Mammary epithelial cell (primary cell): ENCODE measurements around the gene NLRP9.

Experiments
- EZH2 ChIP-seq: IDR thresholded peaks from 2 replicates; pipeline ENCODE4 v1.6.1; 2012; ENCODE audit warnings: low read length, inconsistent platforms, borderline replicate concordance
- TF ChIP-seq, protein P1 (sequence below), 2 donors: IDR thresholded peaks in 1 of 2; conservative IDR thresholded peaks in 1 of 2; 2 replicates each; pipeline ENCODE4 v1.5.1; 2011 to 2012; ENCODE audit warnings: inconsistent platforms in 2 of 2, low read length in 2 of 2, mild to moderate bottlenecking in 2 of 2, control low read depth in 1 of 2, low read depth in 1 of 2; ENCODE audit not compliant: insufficient read depth in 1 of 2; ENCODE audit errors: extremely low read depth in 1 of 2

DNA sequence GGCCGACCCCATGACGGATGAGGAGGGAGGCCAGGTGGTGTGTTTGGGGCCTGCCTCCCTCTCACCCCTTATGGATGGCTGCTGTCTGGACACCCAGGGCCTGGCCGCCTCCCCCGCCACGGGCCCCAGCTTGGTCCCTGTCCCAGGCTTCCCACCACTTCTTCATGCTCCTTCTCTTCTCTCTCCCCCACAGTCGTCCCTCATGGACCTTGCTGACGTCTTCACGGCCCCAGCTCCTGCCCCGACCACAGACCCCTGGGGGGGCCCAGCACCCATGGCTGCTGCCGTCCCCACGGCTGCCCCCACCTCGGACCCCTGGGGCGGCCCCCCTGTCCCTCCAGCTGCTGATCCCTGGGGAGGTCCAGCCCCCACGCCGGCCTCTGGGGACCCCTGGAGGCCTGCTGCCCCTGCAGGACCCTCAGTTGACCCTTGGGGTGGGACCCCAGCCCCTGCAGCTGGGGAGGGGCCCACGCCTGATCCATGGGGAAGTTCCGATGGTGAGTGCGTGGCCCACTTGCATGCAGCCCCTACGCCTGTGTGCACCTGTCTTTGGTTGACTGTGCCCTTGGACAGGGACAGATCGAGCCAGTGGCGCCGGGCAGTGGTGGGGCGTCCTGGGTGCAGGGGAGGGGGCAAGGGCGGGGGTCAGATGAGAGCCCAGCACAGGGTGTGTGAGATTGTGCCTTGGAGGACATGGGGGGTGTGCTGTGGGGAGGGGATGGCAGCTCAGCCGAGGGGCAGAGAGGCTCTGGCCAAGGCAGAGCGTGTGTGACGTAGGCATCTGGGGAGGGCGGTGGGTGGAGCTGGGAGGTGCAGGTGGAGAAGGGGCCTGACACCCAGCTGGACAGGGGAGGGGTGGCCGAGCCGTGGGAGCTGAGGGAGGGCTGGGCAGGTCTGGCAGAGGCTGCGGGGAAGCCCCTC lies 46.4 kb downstream of the NLRP9 start:
- TF ChIP-seq, protein P1, sequence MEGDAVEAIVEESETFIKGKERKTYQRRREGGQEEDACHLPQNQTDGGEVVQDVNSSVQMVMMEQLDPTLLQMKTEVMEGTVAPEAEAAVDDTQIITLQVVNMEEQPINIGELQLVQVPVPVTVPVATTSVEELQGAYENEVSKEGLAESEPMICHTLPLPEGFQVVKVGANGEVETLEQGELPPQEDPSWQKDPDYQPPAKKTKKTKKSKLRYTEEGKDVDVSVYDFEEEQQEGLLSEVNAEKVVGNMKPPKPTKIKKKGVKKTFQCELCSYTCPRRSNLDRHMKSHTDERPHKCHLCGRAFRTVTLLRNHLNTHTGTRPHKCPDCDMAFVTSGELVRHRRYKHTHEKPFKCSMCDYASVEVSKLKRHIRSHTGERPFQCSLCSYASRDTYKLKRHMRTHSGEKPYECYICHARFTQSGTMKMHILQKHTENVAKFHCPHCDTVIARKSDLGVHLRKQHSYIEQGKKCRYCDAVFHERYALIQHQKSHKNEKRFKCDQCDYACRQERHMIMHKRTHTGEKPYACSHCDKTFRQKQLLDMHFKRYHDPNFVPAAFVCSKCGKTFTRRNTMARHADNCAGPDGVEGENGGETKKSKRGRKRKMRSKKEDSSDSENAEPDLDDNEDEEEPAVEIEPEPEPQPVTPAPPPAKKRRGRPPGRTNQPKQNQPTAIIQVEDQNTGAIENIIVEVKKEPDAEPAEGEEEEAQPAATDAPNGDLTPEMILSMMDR (conservative IDR thresholded peaks at IDR 0.05 in 1 of 2, IDR thresholded peaks at IDR 0.05 in 1 of 2; ENCODE audit: extremely low read depth in 1 of 2, insufficient read depth in 1 of 2, low read depth in 1 of 2, low read length in 2 of 2), result no peak
- no peak for TF ChIP-seq EZH2
